SK-MEL-5 (cell line): ENCODE data around the gene FUBP1. TPM values are rescaled to one million over a fixed set of nuclear protein-coding genes. Genes with fewer than 3 reads are reported as not detected.
A peak's percentile ranks its signal among the peaks of the same experiment; 100 is the strongest.
"Not testable (repeated sequence)": the region's sequence is repeated elsewhere in the genome, so short reads cannot be mapped to it uniquely, and the experiment has no call there.

Experiments
- DNase-seq: peaks from one replicate; pipeline ENCODE4 v3.0.0-alpha.2; 2016; ENCODE audit warnings: low read depth, low spot score
- in situ Hi-C: cut with HindIII; loops from 2 replicates; pipeline ENCODE4 v1.10.0; 2016; ENCODE audit warnings: low sequenced_read_pairs, high pct_unique_total_duplicates, low pct_unique_long_range_greater_than_20kb
- total RNA-seq: library from RNA; depleted of rRNA; stranded (reverse); fragments of >200 nt; shearing (Covaris generic); gene quantifications from 2 replicates; pipeline ENCODE4 v1.2.3, GENCODE V29; 2014

FUBP1 gene
- total RNA-seq, 1 experiment from 2014 or later, result 100 TPM

DNA sequence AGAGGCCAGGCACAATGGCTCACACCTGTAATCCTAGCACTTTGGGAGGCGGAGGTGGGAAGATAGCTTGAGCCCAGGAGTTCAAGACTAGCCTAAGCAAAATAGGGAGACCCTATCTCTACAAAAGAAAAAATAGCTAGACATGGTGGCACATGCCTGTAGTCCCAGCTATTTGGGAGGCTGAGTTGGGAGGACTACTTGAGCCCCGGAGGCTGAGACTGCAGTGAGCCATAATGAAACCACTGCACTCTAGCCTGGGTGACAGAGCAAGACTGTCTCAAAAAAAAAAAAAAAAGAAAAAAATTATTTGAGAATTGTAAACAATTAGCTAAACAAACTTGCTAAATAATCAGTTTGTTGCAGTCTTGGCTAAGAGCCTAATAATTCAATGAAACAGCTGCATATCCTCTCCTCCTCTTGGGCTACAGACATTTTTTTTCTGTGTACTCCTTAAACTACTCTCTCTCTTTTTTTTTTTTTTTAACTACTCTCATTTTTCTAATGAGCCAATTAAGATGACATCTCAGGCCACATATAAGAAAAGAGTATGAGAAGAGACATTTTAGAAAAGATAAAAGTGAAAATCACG lies 15.3 kb upstream of the FUBP1 start:
- DNase-seq, result no peak
- in situ Hi-C loops, result no loop called here

GRCh38 chr1:77991638-77992037 lies 12.8 kb upstream of the FUBP1 start:
- in situ Hi-C loops, result no loop called here
- no peak for DNase-seq

DNA sequence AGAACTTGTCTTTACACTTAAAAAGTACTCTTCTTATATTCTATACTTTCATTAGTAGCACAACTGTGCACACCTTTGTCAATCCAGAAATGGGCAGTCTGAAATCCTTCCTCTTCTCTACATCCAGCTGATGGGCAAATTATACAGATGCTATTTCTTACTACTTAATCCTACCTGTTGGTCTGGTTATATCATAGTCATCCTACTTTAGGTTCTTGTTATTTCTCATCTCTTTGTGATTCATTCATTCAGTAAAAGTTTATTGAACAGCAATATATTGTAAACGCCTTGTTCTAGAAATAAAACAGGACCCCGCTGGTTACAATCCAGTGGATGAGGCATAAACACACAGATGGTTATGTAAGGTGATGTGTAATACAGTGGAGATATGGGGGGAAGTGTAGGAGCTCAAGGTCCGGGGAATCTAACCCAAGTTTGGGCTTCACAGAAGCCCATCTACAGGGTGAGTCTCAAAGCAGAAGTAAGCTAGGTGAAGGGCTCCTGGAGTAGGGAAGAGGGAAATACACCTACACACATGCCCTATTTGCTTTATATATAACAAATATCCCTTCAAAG lies 11.8 kb upstream of the FUBP1 start:
- DNase-seq, result no peak
- in situ Hi-C loops, result no loop called here

DNA sequence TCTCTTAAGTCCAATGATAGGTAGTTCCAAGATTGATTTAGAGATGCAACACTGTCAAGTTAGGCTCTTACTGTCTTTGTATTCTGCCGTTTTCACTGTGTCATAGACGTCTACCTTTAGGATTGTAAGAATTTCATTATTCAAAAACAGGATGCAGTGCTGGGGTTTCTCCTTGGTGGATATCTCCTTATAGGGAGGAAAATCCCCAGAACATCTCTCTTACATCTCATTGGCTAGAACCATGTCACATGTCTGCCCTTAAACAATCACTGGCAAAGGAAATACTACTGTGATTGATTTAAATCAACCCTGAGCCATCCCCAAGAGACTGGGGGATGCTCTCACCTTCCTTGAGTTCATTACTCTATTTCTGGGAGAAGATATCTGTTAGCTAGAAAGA lies 10.9 kb upstream of the FUBP1 start:
- in situ Hi-C loops, result no loop called here

DNA sequence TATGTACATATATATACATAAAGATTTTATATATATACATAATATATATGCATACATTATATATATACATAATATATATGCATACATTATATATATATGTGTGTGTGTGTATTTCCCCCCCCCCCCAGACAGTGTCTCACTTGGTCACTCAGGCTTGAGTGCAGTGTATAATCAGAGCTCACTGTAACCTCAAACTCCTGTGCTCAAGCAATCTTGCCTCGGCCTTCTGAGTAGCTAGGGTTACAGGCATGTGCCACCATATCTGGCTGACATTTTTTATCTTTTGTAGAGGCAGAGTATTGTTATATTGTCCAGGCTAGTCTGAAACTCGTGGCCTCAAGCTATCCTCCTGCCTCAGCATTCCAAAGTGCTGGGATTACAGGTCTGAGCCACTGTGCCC lies 9.0 kb upstream of the FUBP1 start:
- DNase-seq, result no peak
- in situ Hi-C loops, result no loop called here

More for the DNA sequence above, 10.9 kb upstream of the FUBP1 start:
- DNase-seq, result no peak

DNA sequence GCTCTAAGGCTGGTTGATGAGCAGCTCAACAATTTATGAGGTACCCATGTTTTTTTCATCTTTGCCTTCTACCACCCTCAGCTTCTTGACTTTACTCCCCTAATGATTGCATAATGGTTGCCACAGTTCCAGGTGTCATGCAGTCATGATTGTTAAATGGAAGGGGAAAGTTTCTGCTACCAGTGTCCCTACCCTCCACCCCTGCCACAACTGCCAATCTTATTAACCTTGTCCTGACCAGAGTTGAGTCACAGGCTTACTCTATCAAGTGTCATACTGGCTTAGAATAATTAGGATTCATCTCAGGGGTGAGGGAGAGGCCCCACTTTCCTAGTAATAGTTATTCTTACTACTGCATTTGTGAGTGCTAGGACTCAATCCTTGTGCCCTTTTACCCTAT lies 7.9 kb upstream of the FUBP1 start:
- in situ Hi-C loops, result no loop called here
- no peak for DNase-seq

DNA sequence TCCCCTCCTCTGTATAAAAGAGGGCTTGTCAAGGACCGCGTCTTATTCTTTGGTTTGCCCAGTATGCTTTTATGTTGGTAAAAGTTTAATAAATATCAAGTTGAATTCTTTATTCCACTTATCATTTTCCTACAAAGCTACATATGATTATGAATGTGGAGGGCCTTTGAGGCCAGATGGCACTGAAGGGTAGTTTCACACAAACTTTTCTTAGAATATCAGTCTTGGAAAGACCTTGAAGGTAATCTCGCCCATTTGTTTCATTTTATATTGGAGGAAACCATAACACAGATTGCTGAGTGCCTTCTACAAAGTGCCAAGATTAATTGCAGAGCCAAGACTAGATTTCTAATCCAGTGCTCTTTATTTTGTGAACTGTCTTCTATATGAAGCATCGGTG lies 5.8 kb upstream of the FUBP1 start:
- in situ Hi-C loops, result no loop called here
- no peak for DNase-seq

DNA sequence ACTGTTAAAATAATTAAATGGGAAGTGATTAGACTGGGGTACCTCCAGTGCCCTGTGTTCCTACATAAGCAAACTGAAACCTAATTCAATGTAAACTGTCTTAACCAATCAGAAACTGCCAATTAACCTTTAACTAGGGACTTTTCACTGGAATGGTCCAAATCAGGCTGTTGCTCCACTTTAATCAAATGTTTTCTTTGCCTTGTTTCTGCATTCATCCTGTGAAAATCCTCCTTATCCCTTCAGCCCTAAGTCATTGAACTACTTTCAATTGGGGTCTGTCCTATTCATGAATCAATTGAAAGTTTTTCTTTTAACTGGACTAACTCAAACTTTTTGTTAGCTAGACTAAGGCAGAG lies 5.1 kb upstream of the FUBP1 start:
- DNase-seq, result no peak
- in situ Hi-C loops, result no loop called here

- DNase-seq, in situ Hi-C loops: not testable (repeated sequence)
Observed at GRCh38 chr1:77983352-77983996, 4.6 kb upstream of the FUBP1 start.

DNA sequence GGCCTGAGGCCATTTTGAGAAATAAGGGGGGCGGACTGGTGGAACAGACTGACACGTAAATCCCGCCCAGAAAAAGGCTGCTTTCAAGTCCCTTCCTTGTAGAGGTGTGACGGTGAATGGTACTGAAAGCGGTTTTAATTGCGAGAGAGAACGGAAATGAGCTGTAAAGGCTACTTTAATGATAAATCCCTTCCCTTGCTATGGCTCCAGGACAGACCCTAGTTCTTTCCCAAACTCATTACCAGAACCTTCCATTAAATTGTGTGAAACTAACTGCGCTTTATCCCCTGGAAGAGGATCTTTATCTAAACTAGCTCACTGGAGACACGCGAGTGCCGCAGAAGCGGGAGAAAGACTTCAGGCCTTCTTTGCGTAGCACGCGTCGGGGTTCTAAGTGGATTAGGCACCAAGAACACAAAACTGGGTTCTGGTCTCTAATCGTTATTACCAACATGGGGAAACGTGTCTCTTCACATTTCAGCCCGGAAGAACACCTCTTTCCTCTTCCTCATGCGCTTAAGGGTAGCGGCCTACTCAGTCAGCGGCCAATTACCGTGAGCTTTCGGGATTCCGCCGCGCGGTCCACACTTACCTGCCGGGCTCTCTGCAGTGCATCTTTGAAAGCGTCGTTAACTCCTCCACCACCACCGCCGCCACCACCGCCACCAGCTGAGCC lies 441 bp downstream of the FUBP1 start:
- in situ Hi-C loops, result no loop called here
- peak; percentile 96 for DNase-seq

GRCh38 chr1:77977989-77978292 lies 931 bp downstream of the FUBP1 start:
- DNase-seq, result no peak
- in situ Hi-C loops, result no loop called here

DNA sequence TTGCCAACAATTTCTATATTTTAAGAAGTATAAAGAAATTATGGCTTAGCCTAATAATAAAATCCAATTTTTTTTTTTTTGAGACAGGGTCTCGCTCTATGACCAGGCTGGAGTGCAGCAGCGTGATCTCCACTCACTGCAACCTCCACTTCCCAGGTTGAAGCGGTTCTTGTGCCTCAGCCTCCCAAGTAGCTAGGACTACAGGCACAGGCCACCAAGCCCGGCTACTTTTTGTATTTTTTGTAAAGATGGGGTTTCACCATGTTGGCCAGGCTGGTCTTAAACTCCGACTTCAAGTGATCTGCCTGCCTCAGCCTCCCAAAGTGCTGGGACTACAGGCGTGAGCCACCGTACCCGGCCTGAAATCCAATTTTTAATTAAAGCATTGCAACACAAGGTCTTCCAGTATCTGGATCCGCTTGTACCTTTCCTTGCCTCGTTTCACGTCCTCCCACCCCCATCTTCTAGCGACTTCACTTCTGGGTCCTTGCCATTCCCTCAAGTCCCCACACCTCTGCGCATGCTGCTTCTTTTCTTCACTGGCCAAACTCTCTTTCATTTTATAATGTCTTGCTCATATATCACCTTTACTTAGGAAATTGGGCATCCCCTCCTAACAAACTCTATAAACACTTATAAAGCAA lies 2.3 kb downstream of the FUBP1 start:
- no peak for DNase-seq
- in situ Hi-C loops, result no loop called here

- in situ Hi-C loops, result no loop called here
- no peak for DNase-seq
Observed at GRCh38 chr1:77975907-77976306, 3.0 kb downstream of the FUBP1 start.

- in situ Hi-C loops, result no loop called here
- DNase-seq, result no peak
Observed at GRCh38 chr1:77975386-77975785, 3.5 kb downstream of the FUBP1 start.

- no peak for DNase-seq
- in situ Hi-C loops, result no loop called here
Observed at GRCh38 chr1:77972080-77972479, 6.8 kb downstream of the FUBP1 start.

DNA sequence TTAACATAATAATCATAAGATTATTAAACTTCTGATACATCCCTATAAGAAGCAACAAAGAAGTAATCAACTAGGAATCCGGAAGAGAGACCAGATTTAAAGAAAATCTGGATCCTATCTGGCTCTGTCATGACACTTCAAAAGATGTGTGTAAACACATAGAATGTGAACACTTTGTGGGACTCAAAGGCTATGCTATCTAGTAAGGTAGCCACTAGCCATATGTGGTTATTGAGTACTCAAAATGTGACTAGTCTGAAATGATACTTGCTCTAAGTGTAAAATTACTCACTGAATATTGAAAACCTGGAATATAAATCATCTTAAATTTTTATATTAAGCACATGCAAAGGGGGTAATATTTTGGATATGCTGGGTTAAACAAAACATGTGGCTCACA lies 8.7 kb downstream of the FUBP1 start:
- DNase-seq, result no peak
- in situ Hi-C loops, result no loop called here

DNA sequence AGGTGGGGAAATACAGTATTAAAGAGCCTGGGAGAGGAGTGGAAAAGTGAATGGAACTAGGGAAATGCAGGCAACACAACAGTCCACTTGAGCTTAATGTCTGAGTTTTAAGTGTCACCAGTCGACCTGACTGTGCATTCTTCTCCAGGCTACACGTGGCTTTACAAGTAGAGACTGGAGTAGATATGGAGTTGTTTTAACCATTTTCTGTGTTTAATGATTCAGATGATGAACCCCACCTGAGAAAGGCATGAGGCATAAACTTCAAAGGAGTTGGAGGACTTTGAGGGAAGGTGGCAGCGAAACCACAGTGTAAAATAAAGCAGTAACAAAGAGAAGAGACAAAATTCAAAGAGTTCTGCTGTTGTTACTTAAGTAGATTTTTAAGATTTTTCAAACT lies 12.6 kb downstream of the FUBP1 start:
- in situ Hi-C loops, result no loop called here
- DNase-seq, result no peak

GRCh38 chr1:77961392-77961791 lies 17.5 kb downstream of the FUBP1 start:
- in situ Hi-C loops, result no loop called here

GRCh38 chr1:77958850-77959249 lies 20.0 kb downstream of the FUBP1 start:
- DNase-seq, result no peak
- in situ Hi-C loops, result no loop called here

More at GRCh38 chr1:77961392-77961791, 17.5 kb downstream of the FUBP1 start:
- no peak for DNase-seq
